NCI-H2227 (cell line): Measurements from ENCODE around the gene CEACAM20.
"Not testable (repeated sequence)": the region's sequence is repeated elsewhere in the genome, so short reads cannot be mapped to it uniquely, and the experiment has no call there.

ENCODE experiments used
- DNase-seq: peaks from one replicate; lab custom pipeline; 2025; ENCODE audit not compliant: unreplicated experiment; lab: John Stamatoyannopoulos, UW

The CEACAM20 gene

DNA sequence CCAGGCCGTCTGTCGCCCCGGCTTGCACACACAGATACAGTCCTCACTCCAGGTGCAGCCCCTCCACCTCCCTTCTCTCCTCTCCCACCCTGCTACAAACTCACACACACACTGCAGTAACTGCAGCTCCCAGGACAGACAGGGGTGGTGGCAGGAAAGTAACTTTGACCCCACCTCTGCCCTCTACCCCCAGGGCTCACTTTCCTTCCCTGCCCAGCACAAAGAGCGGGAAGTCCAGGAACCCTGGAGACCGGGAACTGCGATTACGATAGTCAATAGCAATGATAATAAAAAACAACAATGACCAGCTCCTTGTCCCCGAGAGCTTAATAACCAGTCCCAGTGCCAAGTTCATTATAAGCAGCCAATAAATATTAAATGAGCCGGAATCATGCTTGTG is at the start of gene CEACAM20:
CEACAM20 (minus strand) TSS at position 140 of the 400 bp plus-strand sequence. CDS start 166 bp downstream, outside the sequence.
- no peak for DNase-seq

DNA sequence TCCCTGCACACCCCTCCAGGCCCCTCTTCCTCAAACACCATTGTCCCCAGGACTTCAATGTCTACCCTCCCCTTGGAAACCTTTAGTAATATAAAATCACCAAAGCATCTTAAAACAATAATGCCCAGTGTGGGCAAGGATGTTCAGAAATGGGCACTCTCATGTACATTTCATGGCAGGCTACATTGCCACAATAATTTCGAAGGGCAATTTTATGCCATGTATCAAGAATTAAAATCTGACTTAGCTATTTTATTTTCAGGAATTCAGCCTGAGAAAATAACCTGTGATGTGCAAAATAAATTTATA is 48.0 kb upstream of the CEACAM20 start:
- no peak for DNase-seq

DNA sequence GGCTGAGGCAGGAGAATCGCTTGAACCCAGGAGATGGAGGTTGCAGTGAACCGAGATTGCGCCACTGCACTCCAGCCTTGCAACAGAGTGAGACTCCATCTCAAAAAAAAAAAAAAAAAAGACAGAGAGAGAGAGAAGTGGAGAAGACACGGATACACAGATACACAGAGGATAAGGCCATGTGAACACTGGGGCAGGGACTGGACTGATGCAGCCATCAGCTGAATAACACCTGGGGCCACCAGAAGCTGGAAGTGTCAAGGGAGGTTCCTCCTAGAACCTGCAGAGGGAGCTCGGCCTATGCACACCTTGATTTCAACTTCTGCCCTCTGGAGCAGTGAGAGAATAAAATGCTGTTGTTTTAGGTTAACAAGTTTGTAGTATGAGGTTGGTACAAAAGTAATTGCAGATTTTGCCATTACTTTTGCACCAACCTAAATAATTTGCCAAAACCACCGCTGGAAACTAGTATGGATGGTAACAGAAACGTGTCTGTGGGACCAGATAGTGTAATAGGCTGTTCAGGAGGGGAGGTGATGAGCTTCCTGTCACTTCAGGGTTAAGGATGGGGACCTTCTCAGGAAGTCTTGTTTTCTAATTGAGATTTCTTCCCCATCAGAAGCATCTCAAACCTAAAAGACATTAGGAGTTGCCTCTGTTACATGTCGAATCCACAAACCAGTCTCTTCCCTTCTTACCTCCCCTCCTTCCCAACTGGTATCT is 47.5 kb upstream of the CEACAM20 start:
- no peak for DNase-seq

DNA sequence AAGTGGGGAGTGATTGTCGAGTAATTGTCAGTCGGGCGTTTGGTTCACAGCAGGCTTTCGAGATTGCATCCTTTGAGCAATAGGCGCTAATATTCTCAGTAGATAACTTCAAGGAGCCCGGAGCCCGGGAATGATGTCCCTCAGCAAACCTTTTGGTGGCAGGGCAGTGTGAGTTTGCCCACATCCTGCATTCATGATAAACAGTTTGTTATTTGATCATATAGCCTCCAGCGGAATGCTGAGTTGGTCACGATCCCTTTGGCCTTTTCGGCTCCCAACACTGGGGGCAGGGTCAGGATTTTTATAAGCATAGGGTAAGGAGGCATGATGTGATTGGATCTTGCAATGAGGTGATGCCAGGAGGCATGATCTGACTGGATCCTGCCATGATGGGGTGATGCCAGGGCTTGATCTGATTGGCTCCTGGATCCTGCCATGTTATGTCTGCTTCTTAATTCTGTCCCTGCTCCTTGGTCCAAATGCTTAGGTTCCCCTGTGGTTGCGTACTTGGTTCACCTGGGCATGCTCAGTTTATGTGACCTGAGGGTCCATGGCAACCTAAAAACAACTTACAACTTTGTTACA is 45.7 kb upstream of the CEACAM20 start:
- DNase-seq = no peak

DNA sequence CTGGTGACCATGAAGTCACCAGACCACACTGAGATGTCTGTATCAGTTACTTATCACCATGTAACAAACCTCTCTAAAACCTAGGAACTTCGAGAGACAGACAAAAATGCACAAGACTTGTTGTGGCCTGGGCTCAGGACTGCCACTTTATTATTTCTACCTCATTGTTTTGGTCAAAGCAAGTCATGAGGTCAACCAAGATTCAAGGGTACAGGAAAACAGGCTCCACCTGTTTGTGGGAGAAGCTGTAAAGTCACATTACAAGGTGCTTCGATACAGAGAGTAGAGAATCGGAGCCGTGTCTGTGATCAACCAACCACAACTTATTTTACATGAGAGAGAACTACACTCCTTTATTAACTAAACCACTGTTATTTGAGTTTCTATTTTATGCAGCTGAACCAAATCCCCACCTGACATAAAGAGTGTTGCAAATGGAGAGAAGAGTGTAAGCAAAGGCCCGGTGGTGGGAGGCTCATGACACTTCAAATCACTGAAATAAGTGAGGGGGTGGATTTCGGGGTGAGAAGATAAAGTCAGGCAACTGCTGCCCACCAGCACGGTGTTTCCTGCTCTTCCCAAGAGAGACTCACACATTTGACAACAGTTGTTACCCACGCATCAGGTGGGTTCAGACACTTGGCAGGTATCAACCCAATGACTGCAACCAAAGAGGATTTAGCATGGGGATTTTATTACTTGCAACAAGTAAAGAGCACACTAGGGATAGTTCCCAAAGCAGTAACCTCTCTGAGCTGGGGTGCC is 44.9 kb upstream of the CEACAM20 start:
- DNase-seq = no peak

DNA sequence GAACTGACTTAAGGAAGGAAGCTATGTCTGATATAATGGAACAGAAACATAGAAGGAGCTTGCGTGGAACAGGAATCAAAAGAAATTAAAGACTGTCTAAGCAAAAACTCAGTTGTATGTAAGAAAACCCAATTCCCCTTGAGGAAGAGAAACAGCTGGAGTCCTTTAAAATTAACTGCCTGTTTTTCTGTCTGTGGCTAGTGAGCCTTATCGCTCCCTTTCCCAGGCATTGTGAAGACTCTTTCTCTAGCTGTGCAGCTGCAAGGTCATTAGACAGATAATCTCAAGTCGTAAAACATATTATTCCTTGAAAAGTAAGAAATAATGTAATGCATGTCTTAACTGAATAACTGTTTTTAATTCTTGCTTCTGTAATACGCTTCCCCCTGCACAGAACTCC is 44.2 kb upstream of the CEACAM20 start:
- DNase-seq = no peak

DNA sequence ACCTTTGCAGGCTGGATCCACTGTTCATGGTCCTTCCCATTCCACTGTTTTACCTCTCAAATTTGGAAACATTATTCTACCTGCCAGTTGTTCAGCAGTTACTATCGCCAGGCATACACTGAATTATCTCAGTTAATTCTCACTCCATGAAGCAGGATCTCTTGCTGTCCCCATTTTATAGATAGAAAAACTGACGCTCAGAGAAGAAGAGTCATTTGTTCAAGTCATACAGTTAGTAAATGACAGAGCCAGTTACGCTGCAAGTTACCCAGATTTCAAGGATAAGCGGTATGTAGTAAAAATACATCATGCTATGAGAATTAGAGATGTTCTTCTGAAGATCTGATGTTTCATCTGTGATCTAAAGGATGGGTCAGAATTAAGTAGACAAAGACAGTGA is 43.7 kb upstream of the CEACAM20 start:
- DNase-seq = no peak

DNA sequence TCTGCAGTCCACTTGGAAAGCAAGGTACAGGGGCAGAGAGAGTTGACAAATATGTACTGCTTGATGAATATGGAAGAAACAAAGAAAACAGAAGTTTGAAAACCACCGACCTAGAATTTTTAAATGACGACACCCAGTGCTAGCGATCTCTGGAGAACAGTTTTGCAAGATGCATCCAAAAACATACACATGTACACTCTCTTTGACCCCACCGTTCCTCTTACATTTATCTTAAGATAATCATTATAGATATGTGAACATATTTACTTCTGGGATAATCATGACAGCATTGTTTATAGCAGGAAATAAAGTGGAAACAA is 43.1 kb upstream of the CEACAM20 start:
- no peak for DNase-seq

DNA sequence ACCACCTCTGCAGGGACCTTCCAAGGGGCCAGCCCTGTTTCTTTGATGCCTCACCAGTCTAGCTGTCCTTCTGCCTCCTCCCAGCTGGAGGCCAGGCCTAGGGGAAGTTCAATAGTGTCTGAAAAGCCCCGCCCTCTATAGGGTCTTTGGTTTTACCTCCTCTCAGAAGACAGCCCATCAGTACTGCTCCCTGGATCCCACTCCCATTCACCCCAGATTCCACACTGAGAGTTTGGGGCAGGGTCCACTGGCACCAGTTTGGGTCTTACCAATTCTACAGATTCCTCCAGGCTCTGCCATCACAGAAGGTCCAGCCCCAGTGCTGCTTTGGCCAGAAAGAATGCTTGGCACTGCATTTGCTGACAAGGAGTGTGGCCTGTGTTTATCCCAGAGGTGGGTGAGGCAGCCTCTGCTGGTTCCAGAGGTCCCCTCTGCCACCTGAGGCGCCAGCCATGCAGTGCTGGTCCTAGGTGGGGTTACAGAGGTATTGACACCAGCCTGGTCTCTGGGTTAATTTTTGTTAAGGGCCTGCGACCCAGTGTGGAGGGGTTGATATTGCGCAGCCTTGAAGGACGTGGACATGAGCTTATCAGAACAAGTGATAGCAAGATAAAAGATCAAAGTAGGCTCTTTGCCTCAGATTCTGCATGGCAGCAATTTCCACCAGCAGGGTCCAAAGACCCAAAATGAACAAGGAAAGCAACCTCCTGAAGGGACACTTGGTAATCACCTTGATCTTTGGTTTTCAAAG is 42.5 kb upstream of the CEACAM20 start:
- DNase-seq = no peak

DNA sequence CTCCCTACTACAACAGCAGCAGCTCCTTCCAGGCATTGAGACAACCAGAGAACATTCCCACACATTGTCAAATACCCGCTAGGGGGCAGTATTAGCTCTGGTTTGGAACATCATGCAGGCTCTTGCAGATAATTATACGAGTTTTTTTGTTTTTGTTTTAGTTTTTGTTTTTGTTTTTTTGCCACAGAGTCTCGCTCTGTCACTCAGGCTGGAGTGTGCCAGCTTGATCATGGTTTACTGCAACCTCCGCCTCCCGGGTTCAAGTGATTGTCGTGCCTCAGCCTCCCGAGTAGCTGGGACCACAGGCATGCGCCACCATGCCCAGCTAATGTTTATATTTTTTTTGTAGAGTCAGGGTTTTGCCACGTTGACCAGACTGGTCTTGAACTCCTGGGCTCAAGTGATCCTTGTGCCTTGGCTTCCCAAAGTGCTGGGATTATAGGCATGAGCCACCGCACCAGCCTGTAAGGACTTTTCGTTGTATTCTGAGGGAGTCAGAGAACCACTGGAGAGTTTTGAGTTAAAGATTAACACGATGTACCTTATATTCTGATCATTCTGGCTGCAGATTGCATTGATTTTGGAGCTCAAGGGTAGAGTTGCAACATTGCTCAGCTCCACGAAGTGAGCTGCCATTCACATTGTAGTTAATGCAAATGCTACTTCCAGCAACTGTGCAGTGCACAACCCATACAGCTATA is 41.7 kb upstream of the CEACAM20 start:
- peak; percentile 70 for DNase-seq

DNA sequence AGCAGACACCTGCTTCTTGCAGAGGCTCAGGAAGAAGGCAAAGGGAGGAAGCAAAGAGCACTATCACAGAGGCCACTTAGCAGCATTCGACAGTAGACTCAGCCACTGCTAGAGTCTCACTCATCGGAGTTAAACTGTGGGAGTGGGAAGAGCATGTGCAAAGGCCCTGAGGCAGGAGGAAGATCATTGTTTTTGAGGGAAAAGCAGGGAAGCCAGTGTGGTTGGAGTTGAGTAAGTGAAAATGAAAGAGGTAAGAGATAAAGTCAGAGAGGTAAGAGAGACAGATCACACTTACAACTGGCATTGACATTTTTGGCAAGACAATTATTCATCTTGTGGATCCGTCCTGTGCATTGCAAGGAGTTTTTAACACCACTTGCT is 41.1 kb upstream of the CEACAM20 start:
- DNase-seq = no peak

DNA sequence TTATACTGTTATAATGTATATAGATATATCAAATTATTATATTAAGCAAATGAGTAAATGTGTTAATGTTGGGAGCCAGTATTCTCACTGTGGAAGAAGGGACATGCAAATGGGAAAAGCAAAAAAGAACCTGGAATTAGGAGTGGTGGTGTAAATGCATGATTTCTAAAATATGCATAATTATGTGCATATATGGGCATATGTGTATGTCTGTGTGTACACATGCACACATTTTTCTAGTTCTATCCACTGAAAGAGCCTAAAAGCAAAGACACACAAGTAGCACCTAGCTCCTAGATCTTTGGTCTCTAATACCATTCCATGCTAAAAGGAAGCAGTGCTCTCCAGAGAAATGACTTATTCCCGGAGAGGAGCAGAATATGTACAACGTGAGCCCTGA is 38.3 kb upstream of the CEACAM20 start:
- DNase-seq = no peak

DNA sequence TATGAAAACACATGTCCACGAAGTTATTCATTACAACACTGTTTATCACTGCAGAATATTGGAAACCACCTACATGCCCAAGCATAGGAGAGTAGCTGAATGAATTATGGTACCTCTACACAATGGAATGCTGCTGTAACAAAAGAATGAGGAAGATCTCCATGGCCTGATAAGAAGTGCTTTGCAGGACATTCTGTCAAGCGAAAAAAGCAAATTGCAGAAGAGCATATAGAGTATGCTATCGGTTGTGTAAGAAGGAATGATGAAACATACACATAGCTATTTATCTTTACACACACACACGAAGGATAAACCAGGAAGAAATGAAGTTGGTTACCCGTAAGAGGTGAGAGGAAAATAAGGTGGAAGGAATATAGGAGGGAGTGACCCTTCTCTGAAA is 37.5 kb upstream of the CEACAM20 start:
- DNase-seq = no peak

DNA sequence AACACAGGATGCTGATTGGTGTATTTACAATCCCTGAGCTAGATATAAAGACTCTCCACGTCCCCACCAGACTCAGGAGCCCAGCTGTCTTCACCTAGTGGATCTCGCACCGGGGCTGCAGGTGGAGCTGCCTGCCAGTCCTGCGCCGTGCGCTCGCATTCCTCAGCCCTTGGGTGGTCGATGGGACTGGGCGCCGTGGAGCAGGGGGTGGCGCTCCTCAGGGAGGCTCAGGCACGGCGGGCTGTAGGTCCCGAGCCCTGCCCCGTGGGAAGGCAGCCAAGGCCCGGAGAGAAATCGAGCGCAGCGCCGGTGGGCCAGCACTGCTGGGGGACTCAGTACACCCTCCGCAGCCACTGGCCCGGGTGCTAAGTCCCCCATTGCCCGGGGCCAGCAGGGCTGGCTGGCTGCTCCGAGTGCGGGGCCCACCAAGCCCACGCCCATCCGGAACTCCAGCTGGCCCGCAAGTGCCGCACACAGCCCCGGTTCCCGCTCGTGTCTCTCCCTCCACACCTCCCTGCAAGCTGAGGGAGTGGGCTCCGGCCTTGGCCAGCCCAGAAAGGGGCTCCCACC is 33.7 kb upstream of the CEACAM20 start:
- DNase-seq = not testable (repeated sequence)

DNA sequence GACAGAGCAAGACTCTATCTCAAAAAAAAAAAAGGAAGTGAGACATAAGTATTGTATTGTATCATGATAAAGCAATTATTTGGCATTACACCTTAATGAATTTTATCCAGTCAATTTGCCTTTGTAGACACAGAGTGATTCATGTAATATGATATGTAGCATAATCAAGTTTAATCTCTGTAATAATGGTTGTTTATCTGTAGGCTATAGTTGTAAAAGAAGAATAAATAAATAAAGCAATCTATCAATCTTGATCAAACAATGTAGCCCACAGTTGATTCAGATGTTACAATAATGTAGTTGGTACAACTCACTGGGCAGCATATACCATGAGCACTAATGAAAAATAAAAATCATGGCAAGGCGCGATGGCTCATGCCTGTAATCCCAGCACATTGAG is 28.5 kb upstream of the CEACAM20 start:
- DNase-seq = no peak

DNA sequence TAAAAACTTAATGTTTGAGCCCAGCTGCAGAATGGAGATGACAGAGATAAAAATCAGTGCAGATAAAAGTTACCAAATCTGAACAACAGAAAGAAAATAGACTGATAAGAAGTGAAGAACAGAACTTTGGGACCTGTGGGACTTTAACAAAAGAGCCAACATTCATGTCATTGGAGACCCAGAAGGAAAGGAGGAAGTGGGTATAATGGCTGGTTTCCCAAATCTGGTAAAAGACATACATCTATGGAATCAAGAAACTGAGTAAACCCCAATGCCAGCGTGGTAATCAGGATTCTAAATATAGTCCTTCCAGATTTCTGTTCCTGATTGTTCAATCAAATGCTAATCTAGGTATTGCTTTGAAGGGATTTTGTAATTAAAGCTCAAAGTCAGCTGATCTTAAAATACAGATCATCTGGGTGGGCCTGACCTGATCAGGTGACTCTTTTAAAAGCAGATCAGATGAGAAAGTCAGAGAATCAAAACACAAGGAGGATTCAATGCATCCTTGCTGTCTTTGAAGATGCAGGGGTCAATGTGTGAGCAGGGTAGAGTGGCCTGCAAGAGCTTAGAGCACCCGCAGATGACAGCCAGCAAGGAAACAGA is 25.3 kb upstream of the CEACAM20 start:
- DNase-seq = no peak

DNA sequence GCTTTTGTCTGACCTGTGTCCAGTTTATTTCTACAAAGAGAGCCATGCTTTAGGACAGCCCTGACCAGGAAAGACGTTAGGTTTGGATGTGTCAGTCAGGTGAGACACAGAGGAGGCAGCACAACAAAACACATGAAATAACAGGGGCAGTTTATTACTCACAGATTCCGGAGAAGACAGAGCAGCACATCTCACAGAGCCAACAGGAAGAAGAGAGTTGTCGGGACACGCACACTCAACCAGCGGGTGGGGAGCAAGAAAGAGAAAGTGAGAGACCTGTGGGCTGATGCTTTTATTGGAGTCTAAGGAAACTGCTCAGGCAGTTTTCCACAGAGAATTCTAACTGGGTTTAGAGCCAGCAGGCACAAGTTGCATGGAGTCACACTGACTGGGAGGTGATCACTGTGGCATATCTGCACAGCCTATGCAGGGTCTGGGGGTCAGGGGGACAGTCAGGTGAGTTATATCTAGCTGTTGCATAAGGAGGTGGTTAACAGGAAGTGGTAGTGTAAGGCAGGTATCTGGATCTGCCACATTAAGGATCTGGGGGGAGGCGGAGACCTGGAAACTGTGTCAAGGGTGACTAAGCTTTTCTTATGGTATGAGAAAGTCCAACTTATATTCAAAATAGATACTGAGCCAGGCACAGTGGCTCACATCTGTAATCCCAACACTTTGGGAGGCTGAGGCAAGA is 24.1 kb upstream of the CEACAM20 start:
- DNase-seq = no peak

DNA sequence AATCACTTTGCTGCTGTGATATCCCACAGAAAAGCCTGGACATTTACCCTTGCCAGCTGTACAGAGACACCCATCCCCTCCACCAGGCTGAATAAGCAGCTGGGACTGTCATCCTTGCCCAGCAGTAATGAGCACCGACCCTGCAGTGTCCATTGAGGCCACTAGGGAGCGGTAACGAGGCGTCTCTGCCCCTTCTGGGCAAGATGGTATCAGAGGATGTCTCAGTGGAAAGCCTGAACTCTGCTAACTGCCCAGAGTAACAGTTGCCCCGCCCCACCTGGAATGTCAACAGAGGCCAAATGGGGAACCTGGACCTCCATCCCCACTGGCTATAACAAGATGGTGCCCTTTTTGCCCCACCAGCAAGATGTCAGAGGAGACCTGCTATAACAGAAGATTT is 22.8 kb upstream of the CEACAM20 start:
- peak; percentile 10 for DNase-seq

DNA sequence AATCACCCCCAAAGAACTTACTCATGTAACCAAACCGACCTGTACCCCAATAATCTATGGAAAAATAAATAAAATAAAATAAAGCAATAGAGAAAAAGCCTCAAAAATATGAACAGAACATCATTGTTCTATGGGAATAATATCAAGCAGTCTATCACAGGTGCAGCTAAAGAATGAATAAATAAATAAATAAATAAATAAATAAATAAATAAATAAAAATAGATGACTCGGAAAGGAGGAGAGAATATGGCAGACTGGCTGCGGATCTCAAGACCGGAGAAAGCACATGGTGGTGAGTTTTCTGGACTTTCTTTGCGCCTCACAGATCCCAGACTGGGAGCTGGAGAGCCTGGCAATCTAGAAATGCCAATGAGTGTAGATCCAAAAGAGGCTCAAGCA is 22.4 kb upstream of the CEACAM20 start:
- no peak for DNase-seq

DNA sequence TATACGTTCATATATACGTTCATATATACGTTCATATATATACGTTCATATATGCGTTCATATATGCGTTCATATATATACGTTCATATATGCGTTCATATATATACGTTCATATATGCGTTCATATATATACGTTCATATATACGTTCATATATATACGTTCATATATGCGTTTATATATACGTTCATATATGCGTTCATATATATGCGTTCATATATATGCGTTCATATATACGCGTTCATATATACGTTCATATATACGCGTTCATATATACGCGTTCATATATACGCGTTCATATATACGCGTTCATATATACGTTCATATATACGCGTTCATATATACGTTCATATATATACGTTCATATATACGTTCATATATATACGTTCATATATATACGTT is 21.5 kb upstream of the CEACAM20 start:
- DNase-seq = not testable (repeated sequence)
